Karpas-422 (cell line): ENCODE results near the gene FBXL4. TPM values are rescaled to one million over a fixed set of nuclear protein-coding genes. Genes with fewer than 3 reads are reported as not detected.

ENCODE experiments used
- total RNA-seq: library from RNA; depleted of rRNA; stranded (reverse); fragments of >200 nt; shearing (Covaris generic); gene quantifications from 2 replicates; pipeline ENCODE4 v1.2.3, GENCODE V29; 2014; ENCODE audit warnings: low replicate concordance; rRNA removed

Gene FBXL4
- total RNA-seq, 1 experiment from 2014 or later = 32.2 TPM

Other genes starting within 250 kb of the FBXL4 start
- not detected in 2 replicates for gene POU3F2, start 113.4 kb downstream of the FBXL4 start, total RNA-seq